K562 (cell line): Measurements from ENCODE around the gene PSAP. TPM values are rescaled to one million over a fixed set of nuclear protein-coding genes. Genes with fewer than 3 reads are reported as not detected.
"Not testable (repeated sequence)": the region's sequence is repeated elsewhere in the genome, so short reads cannot be mapped to it uniquely, and the experiment has no call there.

Source experiments
- ATAC-seq: fragments of 200-7000 bp; cut with Tn5 transposase; 3 replicates; pipeline ENCODE4 v1.9.1; 2020; ENCODE audit warnings: moderate library complexity
- BruUV-seq: library from RNA; stranded (reverse); fragments of 400-500 nt; replicated peaks from 2 replicates; lab custom pipeline; 2021; lab: Mats Ljungman, UMichigan
- CTCF ChIA-PET: fragments of 300-600 bp; formaldehyde crosslinking; extraction: SDS; loops from one replicate; lab custom pipeline; 2021; ENCODE audit warnings: low intra/inter-chr PET ratio; lab: Yijun Ruan, JAX
- POLR2A ChIA-PET: fragments of 300-600, 350-650 bp; sonication (Branson Sonifier 250); formaldehyde crosslinking; extraction: SDS; loops from one replicate; lab custom pipeline; 2021; ENCODE audit warnings: antibody characterized with exemption, inconsistent platforms; lab: Yijun Ruan, JAX
- DNase-seq, 4 experiments: peaks; one replicate each; pipeline versions ENCODE4 v3.0.0 to v3.0.0-alpha.2; 2011 to 2018; ENCODE audit warnings: low spot score in 3 of 4, mixed read lengths in 3 of 4; ENCODE audit errors: extremely low read depth in 1 of 4
- FAIRE-seq: peaks from 2 replicates; lab custom pipeline; 2011; peaks lifted over from hg19 to GRCh38; lab: Jason Lieb, UNC
- H2AFZ ChIP-seq: 2 replicates; pipeline ENCODE4 v1.6.0; 2011; ENCODE audit warnings: low read depth, low read length, control low read depth, inconsistent platforms
- H3K27ac ChIP-seq: fragments of 200-600 bp; 3 replicates; pipeline ENCODE4 v1.8.0; 2011; ENCODE audit warnings: low read depth, mild to moderate bottlenecking, control low read depth, inconsistent platforms, low read length, moderate library complexity, mixed read lengths; ENCODE audit errors: extremely low read depth
- H3K27me3 ChIP-seq, 2 experiments: fragments of 300-600 bp in 1 of 2; 2 replicates in 1 of 2; 3 replicates in 1 of 2; pipeline versions ENCODE4 v1.6.0 to v1.8.0; 2011; ENCODE audit warnings: inconsistent platforms in 2 of 2, low read length in 2 of 2, mild to moderate bottlenecking in 1 of 2, mixed read lengths in 1 of 2, moderate library complexity in 1 of 2; ENCODE audit not compliant: control insufficient read depth in 2 of 2, insufficient read depth in 2 of 2
- H3K36me3 ChIP-seq: fragments of 300-600 bp; 3 replicates; pipeline ENCODE4 v1.8.0; 2011; ENCODE audit warnings: mild to moderate bottlenecking, low read length, inconsistent platforms; ENCODE audit not compliant: control insufficient read depth, insufficient read depth
- H3K4me1 ChIP-seq, 2 experiments: fragments of 200-600 bp in 1 of 2; replicated peaks in 1 of 2; 2 replicates in 1 of 2; 3 replicates in 1 of 2; pipeline versions ENCODE4 v1.5.1 to v1.8.0; 2011; ENCODE audit warnings: inconsistent platforms in 2 of 2, low read length in 2 of 2, mild to moderate bottlenecking in 1 of 2, mixed read lengths in 1 of 2, moderate library complexity in 1 of 2; ENCODE audit not compliant: control insufficient read depth in 2 of 2, insufficient read depth in 2 of 2
- H3K4me2 ChIP-seq: 2 replicates; pipeline ENCODE4 v1.6.1; 2011; ENCODE audit warnings: low read length, control low read depth, inconsistent platforms, mixed read lengths; ENCODE audit not compliant: insufficient read depth
- H3K4me3 ChIP-seq: fragments of 200-600 bp; sonication (generic), shearing (Covaris generic); 2 replicates; pipeline ENCODE4 v1.5.1; 2016; ENCODE audit warnings: control low read depth, inconsistent platforms
- H3K79me2 ChIP-seq: fragments of 200-600 bp; 3 replicates; pipeline ENCODE4 v1.8.0; 2011; ENCODE audit warnings: low read length, inconsistent platforms; ENCODE audit not compliant: control insufficient read depth, insufficient read depth
- H3K9ac ChIP-seq, 2 experiments: 2 replicates each; pipeline versions ENCODE4 v1.6.0 to v1.6.1; 2011; ENCODE audit warnings: low read depth in 2 of 2, low read length in 2 of 2, control low read depth in 1 of 2, inconsistent platforms in 1 of 2, mild to moderate bottlenecking in 1 of 2, mixed read lengths in 1 of 2; ENCODE audit not compliant: insufficient read depth in 1 of 2
- H3K9me1 ChIP-seq: one replicate; pipeline ENCODE4 v1.6.0; 2011; ENCODE audit warnings: inconsistent platforms, mild to moderate bottlenecking, low read length, moderate library complexity; ENCODE audit not compliant: control insufficient read depth, insufficient read depth
- H3K9me3 ChIP-seq: replicated peaks from 2 replicates; pipeline ENCODE4 v1.5.1; 2011; ENCODE audit warnings: low read depth, low read length, inconsistent platforms; ENCODE audit not compliant: control insufficient read depth, insufficient read depth
- H4K20me1 ChIP-seq: replicated peaks from 2 replicates; pipeline ENCODE4 v1.6.1; 2011; ENCODE audit warnings: low read length, inconsistent platforms, mixed read lengths; ENCODE audit not compliant: control insufficient read depth, insufficient read depth
- CBX5 ChIP-seq: IDR thresholded peaks from 2 replicates; pipeline ENCODE4 v1.6.1; 2014; ENCODE audit warnings: low read depth, borderline replicate concordance
- TRIM24 ChIP-seq, 2 experiments: fragments of 450-650 bp; IDR thresholded peaks; 2 replicates each; pipeline ENCODE4 v1.6.1; 2016
- TRIM28 ChIP-seq: fragments of 450-650 bp; IDR thresholded peaks from 2 replicates; pipeline ENCODE4 v1.6.1; 2017
- WGBS: fragments of 100-300 bp; shearing (Covaris generic); methylation state at CpG from one replicate; pipeline ENCODE4 v1.1.6; 2016; ENCODE audit warnings: low coverage, mixed read lengths; ENCODE audit not compliant: insufficient coverage; ENCODE audit errors: missing lambda C conversion rate; 5-methylcytosine and 5-hydroxymethylcytosine counted together
- in situ Hi-C: fragments of 300-500 bp; cut with MboI; formaldehyde crosslinking; loops from 4 replicates; pipeline ENCODE4 v1.15.0; 2018; ENCODE audit warnings: inconsistent platforms, mixed read lengths
- intact Hi-C: fragments of 100-400 bp; cut with micrococcal nuclease; formaldehyde crosslinking; loops from 2 replicates; pipeline ENCODE4 v1.14.2; 2022
- polyA plus RNA-seq, 8 experiments: library from polyadenylated mRNA; depleted of rRNA in 4 of 8; stranded (reverse) in 5 of 8; unstranded in 3 of 8; fragments of >200 nt; fragmentation: Nextera tagmentation in 2 of 8; fragmentation: Illumina TruSeq in 1 of 8; extraction: Ambion mirVana in 2 of 8; extraction: Trizol in 1 of 8; gene quantifications; 2 replicates each; pipeline versions ENCODE4 v1.2.1 to v1.2.3, GENCODE V29; 2011 to 2014; ENCODE audit warnings: inconsistent platforms in 1 of 8, missing spikeins in 1 of 8
- total RNA-seq, 7 experiments: library from RNA; depleted of rRNA in 6 of 7; stranded (reverse); fragments of >200 nt in 6 of 7; fragmentation: Illumina TruSeq in 2 of 7; extraction: Trizol in 2 of 7; gene quantifications; 2 replicates each; pipeline versions ENCODE4 v1.2.1 to v1.2.3, GENCODE V29; 2011 to 2021; ENCODE audit warnings: low replicate concordance in 1 of 7
- TF ChIP-seq, protein P1 (sequence below): fragments of 250-450 bp; sonication (Bioruptor Pico); IDR thresholded peaks from 2 replicates; pipeline ENCODE4 v1.5.0; 2021
- TF ChIP-seq, protein P2 (sequence below): fragments of 450-650 bp; IDR thresholded peaks from 2 replicates; pipeline ENCODE4 v1.6.1; 2018; ENCODE audit warnings: mild to moderate bottlenecking, low read depth; ENCODE audit not compliant: partially characterized antibody
- TF ChIP-seq, protein P3 (sequence below): fragments of 250-450 bp; sonication (Bioruptor Pico); IDR thresholded peaks from 2 replicates; pipeline ENCODE4 v1.5.1; 2021; ENCODE audit warnings: mild to moderate bottlenecking

PSAP gene
- total and polyA plus RNA-seq, 9 of the 15 experiments (the other 6 are each of a cell fraction or from before 2014, with no cell fraction given), result 245 to 700 (median 429) TPM

DNA sequence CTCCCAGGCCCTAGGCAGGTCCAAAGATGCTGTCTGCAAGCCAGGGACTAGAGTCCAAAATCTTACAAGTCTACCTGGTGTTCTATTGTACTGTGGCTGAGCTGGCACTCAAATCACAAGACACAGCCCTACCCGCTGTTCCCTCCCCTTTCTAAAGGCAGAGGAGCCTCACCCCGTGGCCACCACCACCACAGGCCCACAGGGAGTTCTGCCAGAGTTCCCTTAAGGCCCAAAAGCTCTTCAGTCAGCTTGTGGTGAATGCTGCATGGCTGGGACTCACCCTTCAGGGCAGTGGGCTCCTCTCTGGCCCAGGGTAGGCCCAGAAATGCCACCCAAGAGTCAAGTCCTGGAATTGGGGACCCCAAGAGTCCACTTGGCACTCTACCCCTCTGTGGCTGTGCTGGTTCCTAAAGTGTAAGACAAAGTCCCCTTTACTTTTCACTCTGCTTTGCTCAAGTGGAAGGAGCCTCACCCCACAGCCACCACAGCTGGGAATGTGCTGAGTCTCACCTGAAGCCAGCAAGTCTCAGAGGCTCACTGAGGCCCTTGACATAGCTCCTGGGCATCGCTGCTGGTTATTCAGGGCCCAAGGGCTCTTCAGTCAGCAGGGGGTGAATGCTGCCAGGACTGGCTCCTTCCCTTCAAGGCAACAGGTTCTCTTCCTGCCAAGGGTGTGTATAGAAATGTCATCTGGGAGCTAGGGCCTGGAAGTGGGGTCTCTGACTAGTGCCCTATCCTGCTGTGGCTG is 48.8 kb upstream of the PSAP start (continued):
- TF ChIP-seq, protein P1, sequence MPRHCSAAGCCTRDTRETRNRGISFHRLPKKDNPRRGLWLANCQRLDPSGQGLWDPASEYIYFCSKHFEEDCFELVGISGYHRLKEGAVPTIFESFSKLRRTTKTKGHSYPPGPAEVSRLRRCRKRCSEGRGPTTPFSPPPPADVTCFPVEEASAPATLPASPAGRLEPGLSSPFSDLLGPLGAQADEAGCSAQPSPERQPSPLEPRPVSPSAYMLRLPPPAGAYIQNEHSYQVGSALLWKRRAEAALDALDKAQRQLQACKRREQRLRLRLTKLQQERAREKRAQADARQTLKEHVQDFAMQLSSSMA, result no peak

DNA sequence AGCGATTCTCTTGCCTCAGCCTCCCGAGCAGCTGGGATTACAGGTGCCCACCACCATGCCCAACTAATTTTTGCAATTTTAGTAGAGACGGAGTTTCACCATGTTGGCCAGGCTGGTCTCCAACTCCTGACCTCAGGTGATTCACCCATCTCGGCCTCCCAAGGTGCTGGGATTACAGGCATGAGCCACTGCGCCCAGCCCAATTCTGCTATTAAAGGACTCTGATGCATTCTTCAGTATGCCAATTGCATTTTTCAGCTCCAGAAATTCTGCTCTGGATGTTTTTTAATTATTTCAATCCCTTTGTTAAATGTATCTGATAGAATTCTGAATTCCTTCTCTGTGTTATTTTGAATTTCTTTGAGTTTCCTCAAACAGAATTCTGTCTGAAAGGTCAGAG is 47.3 kb upstream of the PSAP start:
- H3K27ac ChIP-seq, FAIRE-seq, POLR2A ChIA-PET, H3K9ac ChIP-seq, H3K9me1 ChIP-seq, ATAC-seq, H3K4me3 ChIP-seq, H3K4me2 ChIP-seq: not testable (repeated sequence)
- in situ Hi-C loops, result loop anchor here (5.0 kb wide), 2 partner anchors 149 to 439 kb away; no protein-coding TSS in a partner anchor
- TF ChIP-seq, protein P2, sequence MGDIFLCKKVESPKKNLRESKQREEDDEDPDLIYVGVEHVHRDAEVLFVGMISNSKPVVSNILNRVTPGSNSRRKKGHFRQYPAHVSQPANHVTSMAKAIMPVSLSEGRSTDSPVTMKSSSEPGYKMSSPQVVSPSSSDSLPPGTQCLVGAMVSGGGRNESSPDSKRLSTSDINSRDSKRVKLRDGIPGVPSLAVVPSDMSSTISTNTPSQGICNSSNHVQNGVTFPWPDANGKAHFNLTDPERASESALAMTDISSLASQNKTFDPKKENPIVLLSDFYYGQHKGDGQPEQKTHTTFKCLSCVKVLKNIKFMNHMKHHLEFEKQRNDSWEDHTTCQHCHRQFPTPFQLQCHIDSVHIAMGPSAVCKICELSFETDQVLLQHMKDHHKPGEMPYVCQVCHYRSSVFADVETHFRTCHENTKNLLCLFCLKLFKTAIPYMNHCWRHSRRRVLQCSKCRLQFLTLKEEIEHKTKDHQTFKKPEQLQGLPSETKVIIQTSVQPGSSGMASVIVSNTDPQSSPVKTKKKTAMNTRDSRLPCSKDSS, result peak; percentile 66
- TF ChIP-seq CBX5, result peak; percentile 64; the same call in 1 of the 2 replicates
- TF ChIP-seq, protein P3, sequence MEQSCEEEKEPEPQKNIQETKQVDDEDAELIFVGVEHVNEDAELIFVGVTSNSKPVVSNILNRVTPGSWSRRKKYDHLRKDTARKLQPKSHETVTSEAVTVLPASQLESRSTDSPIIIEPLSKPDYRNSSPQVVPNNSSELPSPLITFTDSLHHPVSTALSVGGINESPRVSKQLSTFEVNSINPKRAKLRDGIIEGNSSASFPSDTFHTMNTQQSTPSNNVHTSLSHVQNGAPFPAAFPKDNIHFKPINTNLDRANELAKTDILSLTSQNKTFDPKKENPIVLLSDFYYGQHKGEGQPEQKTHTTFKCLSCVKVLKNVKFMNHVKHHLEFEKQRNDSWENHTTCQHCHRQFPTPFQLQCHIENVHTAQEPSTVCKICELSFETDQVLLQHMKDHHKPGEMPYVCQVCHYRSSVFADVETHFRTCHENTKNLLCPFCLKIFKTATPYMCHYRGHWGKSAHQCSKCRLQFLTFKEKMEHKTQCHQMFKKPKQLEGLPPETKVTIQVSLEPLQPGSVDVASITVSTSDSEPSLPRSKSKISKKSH (CRISPR knock-in tag), result peak; percentile 77; the same call in 1 of the 2 replicates
- TF ChIP-seq TRIM28, result peak; percentile 70; the same call in 1 of the 2 replicates
- TF ChIP-seq TRIM24 (IDR thresholded peaks at IDR 0.05), result 0 out of 4 replicates have a peak, but pooled peaks of 1 of the 2 experiments have one; percentile 16
- TF ChIP-seq, all 486 proteins: peak for 5; not testable (repeated sequence) for 481
- 45% methylated on average over 5 of the region's 5 CpGs for WGBS
- H3K4me1 ChIP-seq, result peaks cover 7 to 14% of the 10 kb centered on the region in 2 experiments; a peak in 4 of 5 replicates
- intact Hi-C loops, result loop anchor here (5.0 to 10.0 kb wide), 3 partner anchors 74 to 516 kb away; no protein-coding TSS in a partner anchor
- not testable (repeated sequence) for H3K9me3 ChIP-seq, H3K27me3 ChIP-seq, BruUV-seq, DNase-seq, H4K20me1 ChIP-seq, H2AFZ ChIP-seq, H3K36me3 ChIP-seq, H3K79me2 ChIP-seq
- CTCF ChIA-PET, result interaction anchor here (0.6 to 7.4 kb wide), 5 partner anchors 149 to 441 kb away, joined by 4 to 159 read pairs (median 27); no protein-coding TSS in a partner anchor
